Measurements from ENCODE around the gene MAST3. TPM values are rescaled to one million over a fixed set of nuclear protein-coding genes. Genes with fewer than 3 reads are reported as not detected.

The MAST3 gene
- total and polyA plus RNA-seq, 2 of the 13 experiments (the other 11 are each of a cell fraction or from before 2014, with no cell fraction given): 4.1 to 4.6 TPM

DNA sequence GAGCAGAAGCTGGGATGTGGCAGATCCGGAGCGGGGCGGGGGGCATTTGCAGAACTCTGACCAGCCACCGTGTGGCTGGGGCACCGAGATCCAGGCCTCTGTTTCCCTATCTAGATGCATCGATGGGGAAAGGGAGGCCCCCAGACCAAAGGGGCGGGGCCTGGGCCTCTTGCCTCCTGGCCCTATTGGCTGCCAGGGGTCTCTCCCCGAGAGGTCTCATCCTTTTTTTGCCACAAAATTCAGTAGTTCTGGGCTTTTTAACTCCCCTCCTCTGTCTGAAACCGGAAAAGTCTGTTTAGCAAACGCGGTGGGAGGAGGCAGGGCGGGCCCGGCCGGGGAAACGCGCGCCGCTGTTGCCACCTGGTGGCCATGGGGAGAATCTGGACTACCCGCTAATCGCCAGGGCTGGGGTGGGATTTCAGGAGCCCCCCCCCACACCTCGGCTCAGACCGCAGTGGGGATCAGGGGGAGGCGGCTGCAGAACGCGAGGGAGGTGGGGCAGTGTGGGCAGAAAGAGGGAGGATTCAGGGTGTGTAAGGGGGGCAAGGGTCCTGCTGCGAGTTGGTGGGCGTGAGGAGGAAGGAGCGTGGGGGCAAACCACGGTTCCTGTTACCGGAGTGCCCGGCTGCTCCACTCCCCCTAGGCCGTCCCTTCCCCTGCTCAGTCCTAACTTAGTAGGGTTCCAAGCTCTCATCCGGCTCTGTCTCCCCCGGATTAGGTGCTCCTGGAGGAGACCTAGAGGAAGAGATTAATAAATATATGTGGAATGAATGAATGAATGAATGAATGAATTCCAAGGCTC is 39.2 kb upstream of the MAST3 start (continued):
- TF ChIP-seq, protein P1, sequence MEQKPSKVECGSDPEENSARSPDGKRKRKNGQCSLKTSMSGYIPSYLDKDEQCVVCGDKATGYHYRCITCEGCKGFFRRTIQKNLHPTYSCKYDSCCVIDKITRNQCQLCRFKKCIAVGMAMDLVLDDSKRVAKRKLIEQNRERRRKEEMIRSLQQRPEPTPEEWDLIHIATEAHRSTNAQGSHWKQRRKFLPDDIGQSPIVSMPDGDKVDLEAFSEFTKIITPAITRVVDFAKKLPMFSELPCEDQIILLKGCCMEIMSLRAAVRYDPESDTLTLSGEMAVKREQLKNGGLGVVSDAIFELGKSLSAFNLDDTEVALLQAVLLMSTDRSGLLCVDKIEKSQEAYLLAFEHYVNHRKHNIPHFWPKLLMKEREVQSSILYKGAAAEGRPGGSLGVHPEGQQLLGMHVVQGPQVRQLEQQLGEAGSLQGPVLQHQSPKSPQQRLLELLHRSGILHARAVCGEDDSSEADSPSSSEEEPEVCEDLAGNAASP (CRISPR knock-in tag; IDR thresholded peaks at IDR 0.05; ENCODE audit: borderline replicate concordance): no peak
- no peak for TF ChIP-seq CBX5 (CRISPR knock-in tag; IDR thresholded peaks at IDR 0.05; ENCODE audit: borderline replicate concordance)
- no peak for TF ChIP-seq NFKBIZ (CRISPR knock-in tag; IDR thresholded peaks at IDR 0.05)
- no peak for TF ChIP-seq ZNF354B (CRISPR knock-in tag; IDR thresholded peaks at IDR 0.05)
- no peak for TF ChIP-seq RARG (CRISPR knock-in tag; IDR thresholded peaks at IDR 0.05; ENCODE audit: low read depth)
- no peak for TF ChIP-seq CC2D1A (CRISPR knock-in tag; IDR thresholded peaks at IDR 0.05)
- TF ChIP-seq, protein P2, sequence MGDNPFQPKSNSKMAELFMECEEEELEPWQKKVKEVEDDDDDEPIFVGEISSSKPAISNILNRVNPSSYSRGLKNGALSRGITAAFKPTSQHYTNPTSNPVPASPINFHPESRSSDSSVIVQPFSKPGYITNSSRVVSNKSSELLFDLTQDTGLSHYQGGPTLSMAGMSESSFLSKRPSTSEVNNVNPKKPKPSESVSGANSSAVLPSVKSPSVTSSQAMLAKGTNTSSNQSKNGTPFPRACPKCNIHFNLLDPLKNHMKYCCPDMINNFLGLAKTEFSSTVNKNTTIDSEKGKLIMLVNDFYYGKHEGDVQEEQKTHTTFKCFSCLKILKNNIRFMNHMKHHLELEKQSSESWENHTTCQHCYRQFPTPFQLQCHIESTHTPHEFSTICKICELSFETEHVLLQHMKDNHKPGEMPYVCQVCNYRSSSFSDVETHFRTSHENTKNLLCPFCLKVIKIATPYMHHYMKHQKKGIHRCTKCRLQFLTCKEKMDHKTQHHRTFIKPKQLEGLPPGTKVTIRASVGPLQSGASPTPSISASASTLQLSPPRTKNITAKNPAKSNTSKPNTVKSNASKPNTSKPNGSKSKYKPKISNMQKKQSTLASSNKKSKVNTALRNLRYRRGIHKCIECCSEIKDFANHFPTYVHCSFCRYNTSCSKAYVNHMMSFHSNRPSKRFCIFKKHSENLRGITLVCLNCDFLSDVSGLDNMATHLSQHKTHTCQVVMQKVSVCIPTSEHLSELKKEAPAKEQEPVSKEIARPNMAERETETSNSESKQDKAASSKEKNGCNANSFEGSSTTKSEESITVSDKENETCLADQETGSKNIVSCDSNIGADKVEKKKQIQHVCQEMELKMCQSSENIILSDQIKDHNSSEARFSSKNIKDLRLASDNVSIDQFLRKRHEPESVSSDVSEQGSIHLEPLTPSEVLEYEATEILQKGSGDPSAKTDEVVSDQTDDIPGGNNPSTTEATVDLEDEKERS (CRISPR knock-in tag; IDR thresholded peaks at IDR 0.05): no peak
- TF ChIP-seq, protein P3, sequence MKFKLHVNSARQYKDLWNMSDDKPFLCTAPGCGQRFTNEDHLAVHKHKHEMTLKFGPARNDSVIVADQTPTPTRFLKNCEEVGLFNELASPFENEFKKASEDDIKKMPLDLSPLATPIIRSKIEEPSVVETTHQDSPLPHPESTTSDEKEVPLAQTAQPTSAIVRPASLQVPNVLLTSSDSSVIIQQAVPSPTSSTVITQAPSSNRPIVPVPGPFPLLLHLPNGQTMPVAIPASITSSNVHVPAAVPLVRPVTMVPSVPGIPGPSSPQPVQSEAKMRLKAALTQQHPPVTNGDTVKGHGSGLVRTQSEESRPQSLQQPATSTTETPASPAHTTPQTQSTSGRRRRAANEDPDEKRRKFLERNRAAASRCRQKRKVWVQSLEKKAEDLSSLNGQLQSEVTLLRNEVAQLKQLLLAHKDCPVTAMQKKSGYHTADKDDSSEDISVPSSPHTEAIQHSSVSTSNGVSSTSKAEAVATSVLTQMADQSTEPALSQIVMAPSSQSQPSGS (CRISPR knock-in tag; IDR thresholded peaks at IDR 0.05): 0 out of 2 replicates have a peak, but pooled peaks have one; percentile 35
- TF ChIP-seq, protein P4, sequence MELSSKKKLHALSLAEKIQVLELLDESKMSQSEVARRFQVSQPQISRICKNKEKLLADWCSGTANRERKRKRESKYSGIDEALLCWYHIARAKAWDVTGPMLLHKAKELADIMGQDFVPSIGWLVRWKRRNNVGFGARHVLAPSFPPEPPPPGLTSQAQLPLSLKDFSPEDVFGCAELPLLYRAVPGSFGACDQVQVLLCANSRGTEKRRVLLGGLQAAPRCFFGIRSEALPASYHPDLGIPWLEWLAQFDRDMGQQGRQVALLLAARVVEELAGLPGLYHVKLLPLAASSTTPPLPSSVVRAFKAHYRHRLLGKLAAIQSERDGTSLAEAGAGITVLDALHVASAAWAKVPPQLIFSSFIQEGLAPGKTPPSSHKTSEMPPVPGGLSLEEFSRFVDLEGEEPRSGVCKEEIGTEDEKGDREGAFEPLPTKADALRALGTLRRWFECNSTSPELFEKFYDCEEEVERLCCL (CRISPR knock-in tag; IDR thresholded peaks at IDR 0.05; ENCODE audit: borderline replicate concordance): no peak
- no peak for TF ChIP-seq TEAD2 (CRISPR knock-in tag; IDR thresholded peaks at IDR 0.05)
- TF ChIP-seq, protein P5, sequence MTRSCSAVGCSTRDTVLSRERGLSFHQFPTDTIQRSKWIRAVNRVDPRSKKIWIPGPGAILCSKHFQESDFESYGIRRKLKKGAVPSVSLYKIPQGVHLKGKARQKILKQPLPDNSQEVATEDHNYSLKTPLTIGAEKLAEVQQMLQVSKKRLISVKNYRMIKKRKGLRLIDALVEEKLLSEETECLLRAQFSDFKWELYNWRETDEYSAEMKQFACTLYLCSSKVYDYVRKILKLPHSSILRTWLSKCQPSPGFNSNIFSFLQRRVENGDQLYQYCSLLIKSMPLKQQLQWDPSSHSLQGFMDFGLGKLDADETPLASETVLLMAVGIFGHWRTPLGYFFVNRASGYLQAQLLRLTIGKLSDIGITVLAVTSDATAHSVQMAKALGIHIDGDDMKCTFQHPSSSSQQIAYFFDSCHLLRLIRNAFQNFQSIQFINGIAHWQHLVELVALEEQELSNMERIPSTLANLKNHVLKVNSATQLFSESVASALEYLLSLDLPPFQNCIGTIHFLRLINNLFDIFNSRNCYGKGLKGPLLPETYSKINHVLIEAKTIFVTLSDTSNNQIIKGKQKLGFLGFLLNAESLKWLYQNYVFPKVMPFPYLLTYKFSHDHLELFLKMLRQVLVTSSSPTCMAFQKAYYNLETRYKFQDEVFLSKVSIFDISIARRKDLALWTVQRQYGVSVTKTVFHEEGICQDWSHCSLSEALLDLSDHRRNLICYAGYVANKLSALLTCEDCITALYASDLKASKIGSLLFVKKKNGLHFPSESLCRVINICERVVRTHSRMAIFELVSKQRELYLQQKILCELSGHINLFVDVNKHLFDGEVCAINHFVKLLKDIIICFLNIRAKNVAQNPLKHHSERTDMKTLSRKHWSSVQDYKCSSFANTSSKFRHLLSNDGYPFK (CRISPR knock-in tag; IDR thresholded peaks at IDR 0.05; ENCODE audit: borderline replicate concordance): no peak
- TF ChIP-seq BHLHE40 (IDR thresholded peaks at IDR 0.05; ENCODE audit: low read length): no peak
- TF ChIP-seq, protein P6, sequence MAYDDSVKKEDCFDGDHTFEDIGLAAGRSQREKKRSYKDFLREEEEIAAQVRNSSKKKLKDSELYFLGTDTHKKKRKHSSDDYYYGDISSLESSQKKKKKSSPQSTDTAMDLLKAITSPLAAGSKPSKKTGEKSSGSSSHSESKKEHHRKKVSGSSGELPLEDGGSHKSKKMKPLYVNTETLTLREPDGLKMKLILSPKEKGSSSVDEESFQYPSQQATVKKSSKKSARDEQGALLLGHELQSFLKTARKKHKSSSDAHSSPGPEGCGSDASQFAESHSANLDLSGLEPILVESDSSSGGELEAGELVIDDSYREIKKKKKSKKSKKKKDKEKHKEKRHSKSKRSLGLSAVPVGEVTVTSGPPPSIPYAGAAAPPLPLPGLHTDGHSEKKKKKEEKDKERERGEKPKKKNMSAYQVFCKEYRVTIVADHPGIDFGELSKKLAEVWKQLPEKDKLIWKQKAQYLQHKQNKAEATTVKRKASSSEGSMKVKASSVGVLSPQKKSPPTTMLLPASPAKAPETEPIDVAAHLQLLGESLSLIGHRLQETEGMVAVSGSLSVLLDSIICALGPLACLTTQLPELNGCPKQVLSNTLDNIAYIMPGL (CRISPR knock-in tag; IDR thresholded peaks at IDR 0.05; ENCODE audit: borderline replicate concordance in 1 of 2, low read depth in 1 of 2): peak; percentile 72 to 81; a peak in 2 of 4 replicates
- TF ChIP-seq PHF21A (CRISPR knock-in tag; IDR thresholded peaks at IDR 0.05): no peak

All from HepG2 (cell line).